ENCODE results near the gene MPHOSPH8.

DNA sequence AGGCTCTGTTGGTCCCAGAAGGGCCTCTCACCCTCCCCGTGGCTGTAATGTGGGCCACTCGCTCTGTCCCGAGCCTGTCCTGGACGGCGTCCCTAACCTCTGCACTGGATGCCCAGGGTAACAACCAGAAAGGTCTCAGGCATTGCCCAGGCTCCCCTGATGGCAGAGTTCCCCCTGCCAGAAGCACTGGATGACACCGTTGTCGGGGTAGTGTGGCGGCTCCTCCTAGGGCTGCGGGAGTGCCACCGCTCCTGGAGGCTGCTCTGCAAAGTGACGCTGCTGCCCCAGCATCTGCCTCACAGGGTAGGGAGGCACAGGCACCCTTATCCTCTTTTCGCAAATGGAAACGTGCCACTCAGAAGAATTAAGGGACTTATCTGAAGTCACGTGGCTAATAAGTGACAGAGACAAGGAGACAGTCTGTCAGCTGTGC is 32.0 kb downstream of the MPHOSPH8 start:
- TF ChIP-seq, protein P1, sequence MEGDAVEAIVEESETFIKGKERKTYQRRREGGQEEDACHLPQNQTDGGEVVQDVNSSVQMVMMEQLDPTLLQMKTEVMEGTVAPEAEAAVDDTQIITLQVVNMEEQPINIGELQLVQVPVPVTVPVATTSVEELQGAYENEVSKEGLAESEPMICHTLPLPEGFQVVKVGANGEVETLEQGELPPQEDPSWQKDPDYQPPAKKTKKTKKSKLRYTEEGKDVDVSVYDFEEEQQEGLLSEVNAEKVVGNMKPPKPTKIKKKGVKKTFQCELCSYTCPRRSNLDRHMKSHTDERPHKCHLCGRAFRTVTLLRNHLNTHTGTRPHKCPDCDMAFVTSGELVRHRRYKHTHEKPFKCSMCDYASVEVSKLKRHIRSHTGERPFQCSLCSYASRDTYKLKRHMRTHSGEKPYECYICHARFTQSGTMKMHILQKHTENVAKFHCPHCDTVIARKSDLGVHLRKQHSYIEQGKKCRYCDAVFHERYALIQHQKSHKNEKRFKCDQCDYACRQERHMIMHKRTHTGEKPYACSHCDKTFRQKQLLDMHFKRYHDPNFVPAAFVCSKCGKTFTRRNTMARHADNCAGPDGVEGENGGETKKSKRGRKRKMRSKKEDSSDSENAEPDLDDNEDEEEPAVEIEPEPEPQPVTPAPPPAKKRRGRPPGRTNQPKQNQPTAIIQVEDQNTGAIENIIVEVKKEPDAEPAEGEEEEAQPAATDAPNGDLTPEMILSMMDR (conservative IDR thresholded peaks at IDR 0.05; ENCODE audit: low read depth, low read length) = no peak
- no peak for TF ChIP-seq EZH2 (IDR thresholded peaks at IDR 0.05; ENCODE audit: borderline replicate concordance, low read depth, low read length, poor library complexity, severe bottlenecking)

Measured in A673 (cell line).